ENCODE measurements around the gene TMEM63A. TPM values are rescaled to one million over a fixed set of nuclear protein-coding genes. Genes with fewer than 3 reads are reported as not detected.

The TMEM63A gene
- total RNA-seq, 4 donors from 2014 or later = 104 to 256 (median 180) TPM

DNA sequence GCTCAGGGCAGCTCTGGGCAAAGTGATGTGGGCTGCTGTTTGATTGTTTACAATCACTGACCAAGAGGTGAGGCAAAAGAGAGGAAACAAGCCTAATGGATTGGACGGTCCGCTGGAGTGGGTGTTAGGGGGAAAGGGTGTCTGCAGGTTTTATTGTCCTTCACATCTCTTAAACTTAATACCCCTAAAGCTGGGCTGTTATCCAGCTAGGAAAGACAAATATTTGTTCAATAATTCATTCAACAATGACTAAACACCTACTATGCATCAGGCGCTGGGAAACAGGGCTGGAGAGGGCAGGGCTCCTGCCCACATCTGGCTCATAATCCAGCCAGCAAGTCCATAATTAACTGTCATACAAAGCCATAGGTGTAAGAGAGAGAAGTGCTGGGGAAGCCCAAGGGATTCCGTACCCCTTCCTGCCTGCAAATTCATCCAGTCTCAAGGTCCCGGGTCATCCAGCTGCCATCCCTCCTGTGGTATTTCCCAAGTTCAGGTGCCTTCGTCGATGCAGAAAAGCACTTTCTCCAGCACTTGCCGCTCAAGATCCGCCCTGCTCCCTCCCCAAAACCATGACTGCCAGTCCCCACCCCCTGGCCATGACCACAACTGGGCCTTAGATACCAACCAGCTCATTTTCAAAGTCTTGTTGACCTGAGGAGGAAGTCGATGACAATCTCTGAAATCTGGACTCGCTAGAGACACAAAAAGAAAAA is 10.7 kb downstream of the TMEM63A start:
- DNase-seq = no peak
- 74 to 91% methylated on average over 2 to 11 of the region's 11 CpGs for WGBS, 2 donors (ENCODE audit: low coverage in 1 of 2)
- Histone ChIP-seq H3K4me1 (peaks cover 0 to 20% (median 13%) of the 10 kb centered on the region in 4 donors), H3K27ac (no peak overlapping the region), H3K27me3 (no peaks in the 10 kb centered on the region), H3K9me3 (no peaks in the 10 kb centered on the region), H3K36me3 (peaks cover 0 to 57% (median 24%) of the 10 kb centered on the region in 4 donors), H3K4me3 (no peak overlapping the region)
- in situ Hi-C loops (cut with MboI; ENCODE audit: low pct_ligation_motif_present in 1 of 4, low pct_unique_long_range_greater_than_20kb in 1 of 4, low sequenced_read_pairs in 3 of 4) (no loop called here), intact Hi-C loops (cut with DNase I; ENCODE audit: low total_unique reads) (no loop called here)
- TF ChIP-seq EP300 (IDR thresholded peaks at IDR 0.05; ENCODE audit: low read depth) (no peak), POLR2AphosphoS5 (IDR thresholded peaks at IDR 0.05) (no peak), POLR2A (IDR thresholded peaks at IDR 0.05) (no peak)
- TF ChIP-seq, protein P1, sequence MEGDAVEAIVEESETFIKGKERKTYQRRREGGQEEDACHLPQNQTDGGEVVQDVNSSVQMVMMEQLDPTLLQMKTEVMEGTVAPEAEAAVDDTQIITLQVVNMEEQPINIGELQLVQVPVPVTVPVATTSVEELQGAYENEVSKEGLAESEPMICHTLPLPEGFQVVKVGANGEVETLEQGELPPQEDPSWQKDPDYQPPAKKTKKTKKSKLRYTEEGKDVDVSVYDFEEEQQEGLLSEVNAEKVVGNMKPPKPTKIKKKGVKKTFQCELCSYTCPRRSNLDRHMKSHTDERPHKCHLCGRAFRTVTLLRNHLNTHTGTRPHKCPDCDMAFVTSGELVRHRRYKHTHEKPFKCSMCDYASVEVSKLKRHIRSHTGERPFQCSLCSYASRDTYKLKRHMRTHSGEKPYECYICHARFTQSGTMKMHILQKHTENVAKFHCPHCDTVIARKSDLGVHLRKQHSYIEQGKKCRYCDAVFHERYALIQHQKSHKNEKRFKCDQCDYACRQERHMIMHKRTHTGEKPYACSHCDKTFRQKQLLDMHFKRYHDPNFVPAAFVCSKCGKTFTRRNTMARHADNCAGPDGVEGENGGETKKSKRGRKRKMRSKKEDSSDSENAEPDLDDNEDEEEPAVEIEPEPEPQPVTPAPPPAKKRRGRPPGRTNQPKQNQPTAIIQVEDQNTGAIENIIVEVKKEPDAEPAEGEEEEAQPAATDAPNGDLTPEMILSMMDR (IDR thresholded peaks at IDR 0.05) = no peak

DNA sequence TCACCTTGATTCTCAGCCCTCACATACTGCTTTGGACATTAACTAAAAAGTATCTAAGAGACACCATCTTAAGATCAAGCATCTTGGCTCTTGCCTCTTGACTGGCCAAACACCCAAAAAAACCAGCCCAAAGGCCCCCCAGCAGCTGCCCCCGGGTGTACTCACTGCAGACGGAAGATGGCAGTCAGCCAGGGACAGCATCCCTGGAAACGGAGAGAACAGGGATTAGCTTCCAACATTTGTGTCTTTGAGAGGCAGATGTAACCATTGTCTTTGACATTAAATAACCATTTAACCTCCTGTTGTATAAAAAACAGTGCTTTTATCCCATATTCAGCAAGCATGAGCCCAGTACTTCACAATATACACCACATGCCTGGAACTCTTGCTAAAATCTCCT is 11.3 kb downstream of the TMEM63A start:
- H3K9me3 ChIP-seq = no peaks in the 10 kb centered on the region
- H3K27me3 ChIP-seq = no peaks in the 10 kb centered on the region
- WGBS, 2 donors (ENCODE audit: low coverage in 1 of 2) = 59% methylated on average over 3 of the region's 3 CpGs; no CpG with 5 or more reads in 1 of the 2 donors
- TF ChIP-seq, protein P1 (IDR thresholded peaks at IDR 0.05) = no peak
- TF ChIP-seq POLR2AphosphoS5 (IDR thresholded peaks at IDR 0.05) = no peak
- TF ChIP-seq EP300 (IDR thresholded peaks at IDR 0.05; ENCODE audit: low read depth) = no peak
- no peak for TF ChIP-seq POLR2A (IDR thresholded peaks at IDR 0.05)
- intact Hi-C loops (cut with DNase I; ENCODE audit: low total_unique reads) = no loop called here
- H3K4me1 ChIP-seq = peaks cover 0 to 20% (median 10%) of the 10 kb centered on the region in 4 donors
- no peak overlapping the region for H3K27ac ChIP-seq
- peaks cover 0 to 57% (median 26%) of the 10 kb centered on the region in 4 donors for H3K36me3 ChIP-seq
- H3K4me3 ChIP-seq = no peak overlapping the region
- in situ Hi-C loops (cut with MboI; ENCODE audit: low pct_ligation_motif_present in 1 of 4, low pct_unique_long_range_greater_than_20kb in 1 of 4, low sequenced_read_pairs in 3 of 4) = no loop called here
- no peak for DNase-seq

DNA sequence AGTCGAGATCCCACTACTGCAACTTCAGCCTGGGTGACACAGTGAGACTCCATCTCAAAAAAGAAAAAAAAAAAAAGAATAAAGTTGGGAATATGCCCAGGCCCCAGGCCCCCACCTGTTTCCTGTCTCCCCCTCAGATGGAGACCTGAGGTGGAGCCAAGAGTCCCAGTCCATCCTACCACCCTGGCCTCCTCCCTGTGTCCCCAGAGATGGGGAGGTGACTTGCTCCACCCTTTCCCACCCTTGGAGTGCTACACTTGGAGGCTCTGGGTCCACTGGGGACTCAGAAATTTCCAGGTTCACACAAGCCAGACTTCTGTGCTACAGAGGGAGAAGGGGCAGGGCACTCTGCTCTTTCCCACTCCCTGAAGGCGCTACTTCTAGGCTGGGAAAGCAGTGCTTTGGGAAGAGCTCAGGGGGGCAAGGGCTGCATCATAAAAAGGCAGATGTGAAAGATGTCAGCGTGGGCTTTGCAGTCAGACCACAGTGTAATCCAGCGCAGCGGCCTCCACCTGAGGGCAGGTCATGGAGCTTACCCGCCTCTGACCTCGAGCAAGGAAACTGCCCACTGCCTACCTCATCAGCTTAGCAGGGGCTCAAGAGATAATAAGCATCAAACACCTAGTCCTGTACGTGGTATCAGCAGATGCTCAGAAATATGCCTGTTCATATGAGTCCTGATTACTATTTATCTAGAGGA is 13.4 kb downstream of the TMEM63A start:
- in situ Hi-C loops (cut with MboI; ENCODE audit: low pct_ligation_motif_present in 1 of 4, low pct_unique_long_range_greater_than_20kb in 1 of 4, low sequenced_read_pairs in 3 of 4) = no loop called here
- peaks cover 0 to 52% (median 24%) of the 10 kb centered on the region in 4 donors for H3K36me3 ChIP-seq
- no peak for DNase-seq

DNA sequence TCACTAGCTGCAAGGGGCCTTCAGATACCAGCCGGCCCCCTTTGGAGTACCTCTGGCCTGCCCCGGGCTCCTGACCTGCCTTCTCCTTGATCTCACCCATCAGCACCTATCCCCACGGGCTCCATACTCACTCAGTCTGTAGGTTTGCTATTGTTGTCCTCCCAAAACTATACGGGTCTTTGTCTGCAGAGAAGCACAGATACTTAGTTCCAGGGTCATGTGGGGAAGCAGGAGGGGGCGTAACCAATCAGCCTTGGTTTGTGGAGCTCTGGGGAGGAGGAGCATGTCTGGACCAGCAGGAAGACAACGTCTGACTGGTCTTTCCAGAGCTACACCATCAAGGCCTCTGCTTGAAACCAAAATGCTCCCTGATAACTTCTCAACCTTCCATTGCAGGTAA is 15.2 kb downstream of the TMEM63A start:
- WGBS, 2 donors (ENCODE audit: low coverage in 1 of 2) = 71% methylated on average over 6 of the region's 6 CpGs; no CpG with 5 or more reads in 1 of the 2 donors
- Histone ChIP-seq H3K27ac (no peak overlapping the region), H3K4me3 (no peak overlapping the region), H3K27me3 (no peaks in the 10 kb centered on the region), H3K4me1 (peaks cover 0 to 28% (median 10%) of the 10 kb centered on the region in 4 donors), H3K36me3 (peaks cover 0 to 44% (median 22%) of the 10 kb centered on the region in 4 donors), H3K9me3 (no peaks in the 10 kb centered on the region)
- in situ Hi-C loops (cut with MboI; ENCODE audit: low pct_ligation_motif_present in 1 of 4, low pct_unique_long_range_greater_than_20kb in 1 of 4, low sequenced_read_pairs in 3 of 4) (no loop called here), intact Hi-C loops (cut with DNase I; ENCODE audit: low total_unique reads) (no loop called here)
- no peak for DNase-seq
- TF ChIP-seq, protein P1 (IDR thresholded peaks at IDR 0.05) = no peak
- TF ChIP-seq EP300 (IDR thresholded peaks at IDR 0.05; ENCODE audit: low read depth) = no peak

More for the DNA sequence above, 13.4 kb downstream of the TMEM63A start:
- no peaks in the 10 kb centered on the region for H3K27me3 ChIP-seq
- H3K9me3 ChIP-seq = no peaks in the 10 kb centered on the region
- peaks cover 0 to 28% (median 10%) of the 10 kb centered on the region in 4 donors for H3K4me1 ChIP-seq
- WGBS, 2 donors (ENCODE audit: low coverage in 1 of 2) = 86 to 87% methylated on average over 4 to 8 of the region's 8 CpGs
- no peak overlapping the region for H3K4me3 ChIP-seq
- intact Hi-C loops (cut with DNase I; ENCODE audit: low total_unique reads) = no loop called here
- TF ChIP-seq EP300 (IDR thresholded peaks at IDR 0.05; ENCODE audit: low read depth) = no peak
- no peak for TF ChIP-seq POLR2A (IDR thresholded peaks at IDR 0.05)
- no peak for TF ChIP-seq POLR2AphosphoS5 (IDR thresholded peaks at IDR 0.05)
- TF ChIP-seq, protein P1 (IDR thresholded peaks at IDR 0.05) = no peak
- H3K27ac ChIP-seq = no peak overlapping the region

Data from transverse colon (tissue), 4 donors.